NK-92 (cell line): ENCODE results near the gene PLD1.
"Not testable (repeated sequence)": the region's sequence is repeated elsewhere in the genome, so short reads cannot be mapped to it uniquely, and the experiment has no call there.

Experiments used
- DNase-seq: peaks from one replicate; lab custom pipeline; 2025; ENCODE audit not compliant: unreplicated experiment; lab: John Stamatoyannopoulos, UW

The PLD1 gene

GRCh38 chr3:171566803-171567422 is 243.4 kb downstream of the PLD1 start:
- DNase-seq, result no peak

GRCh38 chr3:171565481-171566058 is 244.7 kb downstream of the PLD1 start:
- DNase-seq, result no peak

GRCh38 chr3:171564748-171565480 is 245.4 kb downstream of the PLD1 start:
- DNase-seq, result no peak

DNA sequence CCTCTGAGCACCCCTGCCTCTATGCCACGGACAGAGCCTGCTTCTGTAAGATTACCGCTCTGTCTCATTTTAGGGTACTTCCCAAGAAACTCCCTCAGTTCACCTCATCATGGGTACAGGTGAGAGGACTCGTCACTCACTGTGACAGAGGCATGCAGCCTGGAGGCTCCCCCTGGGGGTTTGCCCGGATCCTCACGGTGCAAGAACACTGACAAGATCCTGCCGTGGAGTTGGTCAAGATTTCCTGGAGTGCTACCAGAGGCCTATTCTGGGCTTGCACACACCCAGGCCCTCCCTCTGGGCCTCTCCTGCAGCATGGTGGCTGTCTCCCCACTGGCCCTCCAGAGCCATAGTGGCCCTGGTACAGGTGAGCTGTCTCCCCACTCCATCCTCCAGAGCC is 247.0 kb downstream of the PLD1 start:
- no peak for DNase-seq

DNA sequence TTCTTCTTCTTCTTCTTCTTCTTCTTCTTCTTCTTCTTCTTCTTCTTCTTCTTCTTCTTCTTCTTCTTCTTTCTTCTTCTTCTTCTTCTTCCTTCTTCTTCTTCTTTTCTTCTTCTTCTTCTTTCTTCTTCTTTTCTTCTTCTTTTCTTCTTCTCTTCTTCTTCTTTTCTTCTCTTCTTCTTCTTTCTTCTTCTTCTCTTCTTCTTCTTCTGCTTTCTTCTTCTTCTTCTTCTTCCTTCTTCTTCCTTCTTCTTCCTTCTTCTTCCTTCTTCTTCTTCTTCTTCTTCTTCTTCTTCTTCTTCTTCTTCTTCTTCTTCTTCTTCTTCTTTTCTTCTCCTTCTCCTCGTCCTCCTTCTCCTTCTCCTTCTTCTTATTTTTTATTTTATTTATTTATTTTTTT is 247.8 kb downstream of the PLD1 start:
- DNase-seq, result not testable (repeated sequence)

DNA sequence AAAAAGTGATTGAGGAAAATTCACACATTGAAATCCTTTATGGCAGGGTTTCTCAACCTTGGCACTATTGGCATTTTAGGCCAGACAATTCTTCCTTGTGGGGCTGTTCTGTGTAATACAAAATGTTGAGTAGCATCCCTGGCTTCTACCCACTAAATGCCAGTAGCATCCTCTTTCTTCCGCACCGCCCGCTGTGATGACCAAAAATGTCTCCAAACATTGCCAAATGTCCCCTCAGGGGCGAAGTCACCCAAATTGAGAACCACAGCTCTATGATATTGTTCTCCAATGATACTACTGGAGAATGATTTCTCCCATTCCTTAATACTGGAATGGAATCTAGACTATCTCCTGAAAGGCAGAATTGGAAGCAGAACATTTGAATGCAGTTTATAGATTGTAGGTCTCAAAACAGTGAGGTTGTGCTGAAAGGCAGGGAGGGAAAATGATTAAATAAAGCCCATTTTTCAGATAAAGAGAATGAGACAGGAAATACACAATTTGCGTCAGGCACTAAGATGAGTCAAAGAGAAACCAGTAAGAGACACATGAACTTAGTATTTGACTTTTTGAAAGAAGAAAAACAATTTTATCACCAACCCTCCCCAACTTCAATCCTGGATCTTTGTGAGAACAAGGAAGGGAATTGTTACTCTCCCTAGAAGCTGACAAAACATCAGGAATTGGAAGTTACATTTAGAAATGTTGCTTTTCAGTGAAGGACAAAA is 248.5 kb downstream of the PLD1 start:
- DNase-seq, result no peak

DNA sequence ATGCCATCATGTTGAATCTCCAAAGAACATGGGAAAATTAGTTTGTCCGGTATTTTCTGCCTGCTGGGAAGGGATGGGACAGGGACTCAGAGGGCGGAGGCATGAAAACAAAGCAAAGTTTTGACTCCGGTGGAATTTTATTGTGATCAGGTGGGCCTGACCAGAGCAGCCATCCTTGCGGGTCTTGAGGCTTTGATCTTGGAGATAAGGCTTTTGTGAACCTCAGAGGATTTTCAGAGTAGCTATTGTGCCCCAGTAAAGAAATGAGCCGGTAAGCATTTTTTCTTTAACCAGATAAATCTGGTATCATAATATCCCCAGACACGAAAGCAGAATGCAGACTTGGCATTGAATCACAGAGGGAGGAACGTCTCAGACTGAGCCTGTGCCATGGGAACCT is 250.7 kb downstream of the PLD1 start:
- DNase-seq, result no peak

DNA sequence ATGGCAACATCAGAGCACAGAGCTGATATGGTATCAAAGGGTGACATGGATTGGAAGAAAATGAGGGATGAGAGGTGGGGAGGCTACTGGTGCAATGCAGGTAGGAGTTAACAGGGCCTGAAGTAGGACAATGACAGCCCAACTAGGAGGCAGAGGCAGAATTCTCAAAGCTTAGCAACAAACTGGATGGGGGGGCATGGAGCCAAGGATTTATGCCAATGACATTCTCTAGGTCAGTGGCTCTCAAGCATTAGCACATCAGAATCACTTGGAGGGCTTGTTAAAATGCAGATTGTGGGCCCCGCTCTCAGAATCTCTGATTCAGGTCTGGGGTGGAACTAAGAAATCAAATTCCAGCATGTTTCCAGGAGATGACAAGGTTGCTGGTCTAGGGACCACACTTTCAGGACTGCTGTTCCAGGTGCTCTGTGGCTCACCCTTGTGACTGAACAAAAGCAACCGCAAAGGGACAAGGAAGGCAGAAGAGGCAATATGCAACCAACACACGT is 252.0 kb downstream of the PLD1 start:
- no peak for DNase-seq

DNA sequence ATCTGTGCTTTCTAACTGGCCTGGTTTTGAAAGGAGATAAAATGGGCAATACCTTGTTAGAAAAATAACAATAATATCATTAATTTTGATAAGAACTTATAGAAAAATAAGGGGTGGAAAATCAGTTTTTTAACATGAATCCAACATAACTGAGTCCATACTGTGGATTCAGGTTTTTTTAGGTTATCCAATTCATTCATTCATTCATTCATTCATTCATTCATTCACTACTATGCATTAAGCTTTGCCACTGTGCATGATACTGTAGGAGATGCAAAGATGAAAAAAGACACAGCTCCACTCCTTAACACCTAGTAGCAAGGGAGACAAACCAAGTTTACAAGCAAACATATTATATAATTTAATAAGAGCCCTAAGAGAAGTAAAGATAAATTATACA is 253.1 kb downstream of the PLD1 start:
- no peak for DNase-seq

DNA sequence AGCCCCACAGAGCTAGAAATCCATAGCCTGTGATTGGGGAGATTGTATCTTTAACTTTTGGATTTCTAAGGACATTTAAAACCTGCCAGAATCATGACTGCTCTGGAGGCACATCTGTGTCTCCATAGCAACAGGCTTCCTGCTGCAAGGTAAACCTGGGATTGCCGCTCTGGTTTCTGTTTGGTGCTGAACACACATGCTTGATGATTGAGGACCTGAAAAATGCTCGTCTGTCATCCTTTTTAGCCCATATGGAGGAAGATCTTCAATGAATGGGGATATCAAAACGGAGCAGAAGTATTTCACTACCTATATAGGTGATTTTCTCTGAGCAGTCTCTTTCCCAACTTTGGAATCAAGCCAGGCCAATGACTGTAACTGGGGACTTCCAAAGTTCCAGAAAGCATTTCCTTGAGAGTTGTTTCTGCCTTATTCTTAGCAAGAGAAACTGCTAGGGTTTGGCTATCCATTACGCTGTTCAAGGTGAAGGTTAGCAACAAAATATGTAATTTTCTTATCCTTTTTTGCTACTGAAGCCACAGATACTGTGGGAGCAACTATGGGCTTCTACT is 253.6 kb downstream of the PLD1 start:
- no peak for DNase-seq

DNA sequence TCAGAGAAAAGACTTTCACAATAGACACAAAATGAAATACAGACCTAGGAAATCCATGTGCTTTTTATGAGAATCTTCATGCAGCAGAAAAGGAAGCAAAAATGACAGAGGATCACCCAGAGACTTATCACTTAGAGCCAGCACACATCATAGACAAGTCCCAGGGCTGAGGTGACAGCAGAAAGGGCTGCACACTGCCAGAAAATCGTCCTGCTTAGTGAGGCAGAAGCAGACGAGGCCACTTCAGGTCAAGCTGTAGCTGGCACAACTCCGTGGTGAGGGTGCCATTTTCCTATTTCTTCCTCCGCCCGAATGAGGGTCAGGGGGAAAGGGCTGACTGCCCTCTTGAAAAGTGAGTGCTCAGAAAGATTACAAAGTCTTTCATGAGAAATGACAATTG is 254.1 kb downstream of the PLD1 start:
- DNase-seq, result no peak

- DNase-seq, result no peak
These were observed 257.2 kb downstream of the PLD1 start for GRCh38 chr3:171553086-171553485.

- no peak for DNase-seq
These were observed 257.8 kb downstream of the PLD1 start for GRCh38 chr3:171552531-171552930.

DNA sequence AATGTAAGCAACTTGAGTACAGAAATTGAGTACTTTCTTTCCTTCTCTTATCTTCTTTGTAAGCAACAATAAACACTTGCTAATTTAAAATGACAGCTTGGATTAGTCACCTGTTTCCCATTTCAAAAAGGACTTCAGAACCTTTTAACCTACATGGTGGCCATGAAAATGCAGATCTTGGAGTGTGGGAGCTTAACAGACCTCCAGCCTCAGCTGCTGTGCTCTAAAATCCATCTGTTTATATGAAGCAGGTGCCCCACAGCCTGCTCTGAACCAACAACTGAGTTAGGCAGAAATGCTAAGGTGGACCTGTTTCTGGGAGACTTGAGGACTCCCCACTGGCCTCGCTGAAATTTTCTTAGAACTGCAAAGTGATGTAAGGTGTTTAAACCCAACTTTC is 259.0 kb downstream of the PLD1 start:
- DNase-seq, result no peak
